UCSD-AML1 (cell line): ENCODE data around the gene PLA2G4B.

ENCODE experiments used
- DNase-seq: peaks from one replicate; lab custom pipeline; 2025; ENCODE audit not compliant: unreplicated experiment; lab: John Stamatoyannopoulos, UW

Gene PLA2G4B

DNA sequence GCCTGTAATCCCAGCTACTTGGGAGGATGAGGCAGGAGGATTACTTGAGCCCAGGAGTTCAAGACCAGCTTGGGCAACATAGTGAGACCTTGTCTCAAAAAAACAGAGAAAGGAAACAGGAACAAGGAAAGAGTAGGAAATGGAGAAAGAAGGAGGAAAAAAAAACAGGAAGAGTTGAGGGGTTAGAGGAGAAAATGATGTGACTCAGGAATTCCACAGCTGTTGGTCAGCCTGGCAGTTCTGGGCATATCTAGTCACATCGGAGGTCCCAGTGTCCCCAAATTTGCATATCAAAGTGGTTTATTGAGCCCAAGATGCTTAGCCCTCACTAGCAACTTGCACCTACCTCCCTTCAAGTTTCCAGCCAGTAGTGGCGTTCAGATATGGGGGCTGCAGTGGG, 29.5 kb upstream of the PLA2G4B start:
- no peak for DNase-seq

DNA sequence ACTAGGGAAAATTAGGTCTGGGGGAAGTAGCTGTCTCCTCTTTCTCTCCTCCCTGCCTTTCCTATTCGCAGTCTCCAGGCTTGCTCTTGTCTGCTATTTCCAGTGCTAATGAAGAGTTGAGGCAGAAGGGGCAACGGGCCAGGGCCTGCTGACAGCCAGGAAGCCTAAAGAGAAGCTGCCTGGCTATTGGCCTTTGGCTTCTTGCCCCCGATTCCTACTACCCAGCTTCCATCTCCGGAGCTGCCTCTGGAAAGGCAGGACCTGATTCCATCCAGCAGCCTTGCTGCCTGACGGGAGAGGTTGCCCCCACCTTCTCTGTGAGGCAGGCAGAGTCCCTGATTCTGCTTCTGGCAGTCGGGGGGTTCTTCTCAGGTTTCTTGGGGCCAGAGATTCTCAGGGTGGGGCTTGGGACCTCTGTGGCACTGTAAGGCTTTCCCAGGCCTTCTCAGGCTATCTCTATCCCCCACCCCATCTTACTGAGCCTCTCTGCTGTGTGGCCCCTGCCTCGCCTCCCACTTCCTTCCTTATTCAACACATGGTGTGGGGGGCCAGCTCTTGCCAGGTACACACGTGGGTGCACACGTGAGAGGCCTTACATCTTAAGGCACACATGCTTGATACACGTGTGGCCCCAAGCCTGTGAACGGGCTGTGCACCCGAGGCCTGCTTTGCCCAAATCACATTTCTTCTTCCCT, 29.0 kb upstream of the PLA2G4B start:
- DNase-seq: peak; percentile 43

DNA sequence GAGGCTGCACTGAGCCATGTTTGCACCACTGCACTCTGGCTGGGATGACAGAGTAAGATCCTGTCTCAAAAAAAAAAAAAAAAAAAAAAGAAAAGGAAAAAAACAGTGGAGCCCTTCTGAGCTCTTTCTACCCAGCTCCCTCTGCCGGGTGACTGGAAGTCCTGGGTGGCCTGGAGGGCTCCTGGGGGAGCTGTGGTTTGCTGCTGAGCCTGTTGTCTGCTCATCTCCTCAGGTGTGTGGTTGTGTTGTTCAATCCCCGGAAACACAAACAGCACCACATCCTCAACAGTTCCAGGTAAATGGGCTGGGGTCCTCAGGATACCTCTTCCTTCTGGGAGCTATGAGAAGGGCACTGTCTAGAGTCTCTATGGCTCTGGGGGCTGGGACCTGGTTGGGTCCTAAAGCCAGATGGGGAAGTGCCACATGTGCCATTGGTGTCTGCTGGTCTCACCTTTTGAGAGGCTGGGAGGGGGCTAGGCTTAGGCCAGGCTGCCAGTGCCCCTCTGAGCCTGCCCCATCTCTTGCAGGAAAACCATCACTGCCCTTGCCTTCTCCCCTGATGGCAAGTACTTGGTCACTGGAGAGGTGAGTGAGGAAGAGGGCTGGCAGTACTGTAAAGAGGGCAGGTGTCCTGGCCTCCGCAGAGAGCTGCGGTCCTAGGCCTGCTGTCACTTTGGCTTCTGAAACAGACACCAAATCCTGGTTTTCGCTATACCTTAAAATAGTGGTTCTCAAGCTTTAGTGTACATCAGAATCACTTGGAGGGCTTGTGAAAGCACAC, 27.8 kb upstream of the PLA2G4B start:
- DNase-seq: no peak

DNA sequence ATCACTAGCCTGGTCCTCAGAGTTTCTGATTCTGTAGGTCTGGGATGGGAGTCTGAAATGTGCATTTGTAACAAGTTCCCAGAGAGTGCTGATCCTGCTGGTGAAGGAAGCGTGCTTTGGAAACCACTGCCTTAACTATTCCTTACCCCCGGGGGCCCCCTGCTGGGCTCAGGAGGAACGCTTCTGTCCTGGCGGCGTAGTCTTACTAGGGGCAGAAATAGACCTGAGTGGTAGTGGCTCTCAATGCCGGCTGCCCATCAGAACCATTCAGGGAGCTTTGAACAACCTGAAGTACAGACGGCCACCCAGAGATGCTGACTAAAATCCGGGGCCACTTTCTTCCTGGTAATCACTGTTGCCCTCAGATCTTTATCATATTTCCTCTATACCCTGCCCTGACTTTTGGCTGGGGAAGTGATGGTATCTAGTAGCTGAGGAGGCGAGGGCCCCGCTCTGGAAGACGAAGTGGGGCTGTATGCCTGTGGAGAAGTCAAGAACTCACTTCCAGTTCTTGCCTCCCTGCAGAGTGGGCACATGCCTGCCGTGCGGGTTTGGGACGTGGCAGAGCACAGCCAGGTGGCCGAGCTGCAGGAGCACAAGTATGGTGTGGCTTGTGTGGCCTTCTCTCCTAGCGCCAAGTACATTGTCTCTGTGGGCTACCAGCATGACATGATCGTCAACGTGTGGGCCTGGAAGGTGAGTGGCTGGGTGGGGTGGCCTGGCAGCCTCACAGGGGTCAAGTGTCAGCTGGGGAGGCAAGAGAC, 27.0 kb upstream of the PLA2G4B start:
- DNase-seq: peak; percentile 82

DNA sequence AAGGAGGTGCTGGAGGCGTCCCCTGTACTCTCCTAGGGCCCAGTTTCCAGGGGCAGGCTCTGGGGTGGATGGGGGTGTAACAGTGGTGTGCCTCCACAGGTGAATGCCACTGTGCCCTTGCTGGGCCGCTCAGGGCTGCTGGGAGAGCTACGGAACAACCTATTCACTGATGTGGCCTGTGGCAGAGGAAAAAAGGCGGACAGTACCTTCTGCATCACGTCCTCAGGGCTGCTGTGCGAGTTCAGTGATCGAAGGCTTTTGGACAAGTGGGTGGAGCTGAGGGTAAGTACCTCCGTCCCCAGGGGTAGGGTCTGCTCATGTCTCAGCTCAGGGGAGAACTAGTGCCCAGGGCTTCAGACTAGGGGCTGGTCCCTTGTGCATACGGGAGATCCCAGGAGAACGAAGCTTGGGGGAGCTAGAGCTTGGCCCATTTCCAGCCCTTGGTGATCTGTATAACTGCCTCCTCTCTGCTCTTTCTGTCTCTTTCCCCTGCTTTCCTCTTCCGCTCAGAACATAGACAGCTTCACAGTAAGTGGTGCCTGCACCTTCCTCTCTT, 25.7 kb upstream of the PLA2G4B start:
- DNase-seq: no peak

DNA sequence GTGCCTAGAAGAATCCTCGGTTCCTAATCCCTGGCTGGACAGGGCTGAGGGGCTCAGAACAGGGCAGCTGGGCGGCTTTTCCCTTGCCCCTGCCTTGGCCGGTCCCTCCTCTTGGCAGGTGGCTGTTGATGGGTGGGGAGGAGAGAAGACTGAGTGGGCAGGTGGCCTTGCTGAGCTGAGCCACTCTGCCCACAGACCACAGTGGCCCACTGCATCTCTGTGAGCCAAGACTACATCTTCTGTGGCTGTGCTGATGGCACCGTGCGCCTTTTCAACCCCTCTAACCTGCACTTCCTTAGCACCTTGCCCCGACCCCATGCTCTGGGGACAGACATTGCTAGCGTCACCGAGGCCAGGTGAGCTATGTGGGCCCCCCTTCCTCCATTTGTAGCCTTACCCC, 25.2 kb upstream of the PLA2G4B start:
- DNase-seq: no peak

DNA sequence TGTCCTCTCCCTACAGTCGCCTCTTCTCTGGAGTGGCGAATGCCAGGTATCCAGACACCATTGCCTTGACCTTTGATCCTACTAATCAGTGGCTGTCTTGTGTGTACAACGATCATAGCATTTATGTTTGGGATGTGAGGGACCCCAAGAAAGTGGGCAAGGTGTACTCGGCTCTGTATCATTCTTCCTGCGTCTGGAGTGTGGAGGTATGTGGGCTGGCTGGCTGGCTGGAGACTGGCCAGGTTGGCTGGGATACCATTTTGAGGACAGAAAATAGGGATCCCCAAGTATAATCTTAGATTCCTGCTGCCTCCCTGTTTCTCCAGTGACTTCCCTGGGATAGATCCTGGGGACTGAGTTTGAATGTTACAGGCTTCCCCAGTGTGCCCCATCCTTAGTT, 24.1 kb upstream of the PLA2G4B start:
- no peak for DNase-seq

DNA sequence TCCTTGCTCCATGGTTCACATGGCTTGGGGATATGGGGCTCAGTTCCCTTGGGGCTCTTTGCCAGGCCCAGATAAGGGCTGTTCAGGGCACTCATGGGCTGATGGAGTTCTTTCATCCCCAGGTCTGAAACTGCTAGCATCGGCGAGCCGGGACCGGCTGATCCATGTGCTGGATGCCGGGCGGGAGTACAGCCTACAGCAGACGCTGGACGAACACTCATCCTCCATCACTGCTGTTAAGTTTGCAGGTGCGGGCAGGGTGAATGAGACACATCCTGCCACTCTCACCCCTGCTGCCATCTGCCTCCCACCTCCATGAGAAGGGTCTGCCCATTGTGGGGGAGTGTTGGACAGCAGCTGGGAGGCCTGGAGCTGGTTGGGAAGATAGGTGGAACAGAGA, 21.9 kb upstream of the PLA2G4B start:
- no peak for DNase-seq

DNA sequence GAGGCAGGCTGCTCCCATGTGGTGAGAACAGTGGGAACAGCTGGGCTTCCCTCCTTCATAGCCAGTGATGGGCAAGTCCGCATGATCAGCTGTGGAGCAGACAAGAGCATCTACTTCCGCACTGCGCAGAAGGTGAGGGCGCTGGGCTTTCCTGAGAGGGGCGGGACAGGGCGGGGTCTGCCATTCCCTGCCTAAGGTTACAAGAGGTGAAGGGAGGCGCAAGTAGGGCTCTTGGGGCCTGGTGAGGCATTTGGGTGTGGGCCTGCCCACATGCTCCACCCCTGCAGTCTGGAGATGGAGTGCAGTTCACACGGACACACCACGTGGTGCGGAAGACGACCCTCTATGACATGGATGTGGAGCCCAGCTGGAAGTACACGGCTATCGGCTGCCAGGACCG, 21.3 kb upstream of the PLA2G4B start:
- no peak for DNase-seq

DNA sequence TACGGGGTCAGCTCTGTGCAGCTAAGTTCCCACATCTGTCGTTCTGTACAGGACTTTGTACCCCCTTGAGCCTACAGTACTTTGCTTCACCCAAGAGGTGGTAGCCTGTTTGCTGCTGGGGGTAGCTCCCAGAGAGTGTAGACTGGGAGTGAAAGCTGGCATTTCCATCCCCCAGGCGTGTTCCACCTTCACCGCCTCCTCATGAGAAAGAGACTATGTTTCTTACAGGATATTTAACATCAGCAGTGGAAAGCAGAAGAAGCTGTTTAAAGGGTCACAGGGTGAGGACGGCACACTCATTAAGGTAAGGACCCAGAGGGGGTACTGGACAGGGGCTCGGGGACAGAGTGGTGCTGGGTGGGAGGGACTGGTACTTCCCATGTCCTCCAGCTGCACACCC, 20.9 kb upstream of the PLA2G4B start:
- DNase-seq: no peak

DNA sequence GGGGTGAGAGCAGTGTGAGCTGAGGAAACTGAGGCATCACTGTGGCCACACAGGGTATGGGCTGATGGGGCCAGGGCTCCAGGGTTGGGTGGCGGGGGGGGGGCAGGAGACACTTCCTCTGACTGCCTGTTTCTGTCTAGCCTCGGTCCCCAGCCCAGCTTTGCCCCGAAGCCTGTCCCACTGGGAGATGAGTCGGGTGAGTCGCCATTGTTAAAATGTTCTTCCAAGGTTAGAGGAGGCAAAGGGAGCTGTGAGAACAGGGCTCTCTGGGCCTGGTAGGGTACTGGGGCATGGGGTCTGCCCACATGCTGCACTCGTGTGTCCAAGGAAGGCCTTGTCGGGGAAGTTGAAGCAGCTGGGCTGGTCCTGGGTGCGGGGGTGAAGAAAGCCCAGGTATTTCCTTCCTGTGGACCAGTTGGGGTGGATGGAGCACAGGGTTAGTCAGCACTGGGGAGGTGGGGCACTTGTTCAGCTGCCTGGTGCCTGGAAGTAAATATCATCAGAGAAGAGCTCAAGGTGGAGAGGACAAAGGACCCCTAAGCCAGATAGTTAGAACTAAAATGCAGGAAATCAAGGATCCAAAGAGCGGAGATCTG, 19.1 kb upstream of the PLA2G4B start:
- no peak for DNase-seq

DNA sequence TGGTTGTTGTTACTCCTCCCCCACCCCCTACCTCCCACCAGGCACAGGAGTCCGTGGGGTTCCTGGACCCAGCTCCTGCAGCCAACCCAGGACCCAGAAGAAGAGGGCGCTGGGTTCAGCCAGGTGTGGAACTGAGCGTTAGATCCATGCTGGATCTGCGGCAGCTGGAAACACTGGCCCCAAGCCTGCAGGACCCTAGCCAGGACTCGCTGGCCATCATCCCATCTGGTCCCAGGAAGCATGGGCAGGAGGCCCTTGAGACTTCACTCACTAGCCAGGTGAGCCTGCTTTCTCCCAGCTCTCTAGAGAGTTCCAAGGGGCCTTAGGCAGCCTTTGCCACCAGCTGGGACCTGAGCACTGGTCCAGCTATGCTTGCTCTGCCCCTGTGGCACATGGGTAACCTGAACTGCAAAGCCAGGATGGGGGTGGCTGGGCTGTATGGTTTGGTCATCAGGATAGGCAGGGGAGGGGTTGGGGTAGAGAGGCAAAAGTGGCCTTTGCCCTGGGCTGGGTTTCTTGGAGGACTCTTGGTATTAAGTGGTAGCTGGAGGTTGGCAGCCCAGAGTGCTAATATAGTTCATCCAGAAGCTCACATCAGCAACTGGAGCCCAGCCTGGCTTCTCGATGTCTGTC, 17.7 kb upstream of the PLA2G4B start:
- DNase-seq: no peak

DNA sequence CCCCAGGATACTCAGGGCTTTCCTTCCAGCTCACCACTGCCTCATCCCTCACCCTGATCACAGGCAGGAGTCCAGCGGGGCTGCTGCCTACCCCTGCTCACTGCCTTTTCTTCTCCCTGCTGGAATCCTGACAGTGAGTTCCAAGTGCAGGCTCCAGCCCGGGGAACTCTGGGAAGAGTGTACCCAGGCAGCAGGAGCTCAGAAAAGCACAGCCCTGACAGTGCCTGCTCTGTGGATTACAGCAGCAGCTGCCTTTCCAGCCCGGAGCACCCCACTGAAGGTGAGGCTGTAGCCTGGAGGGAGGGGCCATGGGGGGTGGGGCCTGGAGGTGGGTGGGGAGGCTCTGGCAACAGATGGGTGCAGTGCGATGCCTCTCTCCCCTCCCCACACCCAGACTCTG, 16.8 kb upstream of the PLA2G4B start:
- DNase-seq: no peak

DNA sequence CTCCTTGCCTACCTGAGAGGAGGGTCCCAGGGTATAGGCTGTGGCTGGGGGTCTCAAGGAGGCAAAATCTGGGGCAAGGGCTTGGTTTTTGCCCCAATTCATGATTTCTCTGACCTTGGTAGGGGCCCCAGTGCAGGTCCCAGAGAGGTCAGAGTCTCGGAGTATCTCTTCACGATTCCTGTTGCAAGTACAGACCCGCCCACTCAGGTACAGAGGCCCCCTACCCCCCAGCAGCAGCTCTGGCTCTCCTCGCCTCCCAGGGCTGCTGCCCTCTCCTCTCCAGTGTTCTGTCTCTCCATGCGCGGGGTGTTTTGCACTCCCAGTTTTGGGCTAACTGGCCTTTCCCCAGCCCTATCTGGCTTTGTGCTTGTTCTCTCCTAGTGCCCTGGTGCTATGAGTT, 16.2 kb upstream of the PLA2G4B start:
- no peak for DNase-seq

DNA sequence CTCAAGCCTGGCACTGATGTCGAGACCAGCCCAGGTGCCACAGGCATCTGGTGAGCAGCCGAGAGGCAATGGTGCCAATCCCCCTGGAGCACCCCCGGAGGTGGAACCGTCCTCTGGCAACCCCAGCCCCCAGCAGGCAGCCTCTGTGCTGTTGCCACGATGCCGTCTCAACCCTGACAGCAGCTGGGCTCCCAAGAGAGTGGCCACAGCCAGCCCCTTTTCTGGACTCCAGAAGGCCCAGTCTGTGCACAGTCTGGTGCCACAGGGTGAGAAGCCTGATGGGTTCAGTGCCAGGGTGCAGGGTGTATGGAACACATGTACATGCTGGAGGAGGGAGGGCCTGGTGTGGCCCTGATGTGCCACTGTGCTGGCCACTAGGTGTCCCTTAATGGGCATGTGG, 15.7 kb upstream of the PLA2G4B start:
- no peak for DNase-seq

DNA sequence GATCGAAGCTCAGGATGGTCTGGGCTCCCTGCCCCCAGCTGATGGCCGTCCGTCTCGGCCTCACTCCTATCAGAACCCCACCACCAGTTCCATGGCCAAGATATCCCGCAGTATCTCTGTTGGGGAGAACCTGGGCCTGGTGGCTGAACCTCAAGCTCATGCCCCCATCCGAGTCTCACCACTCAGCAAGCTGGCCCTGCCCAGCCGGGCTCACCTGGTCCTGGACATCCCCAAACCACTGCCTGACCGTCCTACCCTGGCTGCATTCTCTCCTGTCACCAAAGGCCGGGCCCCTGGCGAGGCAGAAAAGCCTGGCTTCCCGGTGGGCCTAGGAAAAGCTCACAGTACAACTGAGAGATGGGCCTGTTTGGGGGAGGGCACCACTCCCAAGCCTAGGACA, 15.1 kb upstream of the PLA2G4B start:
- no peak for DNase-seq

DNA sequence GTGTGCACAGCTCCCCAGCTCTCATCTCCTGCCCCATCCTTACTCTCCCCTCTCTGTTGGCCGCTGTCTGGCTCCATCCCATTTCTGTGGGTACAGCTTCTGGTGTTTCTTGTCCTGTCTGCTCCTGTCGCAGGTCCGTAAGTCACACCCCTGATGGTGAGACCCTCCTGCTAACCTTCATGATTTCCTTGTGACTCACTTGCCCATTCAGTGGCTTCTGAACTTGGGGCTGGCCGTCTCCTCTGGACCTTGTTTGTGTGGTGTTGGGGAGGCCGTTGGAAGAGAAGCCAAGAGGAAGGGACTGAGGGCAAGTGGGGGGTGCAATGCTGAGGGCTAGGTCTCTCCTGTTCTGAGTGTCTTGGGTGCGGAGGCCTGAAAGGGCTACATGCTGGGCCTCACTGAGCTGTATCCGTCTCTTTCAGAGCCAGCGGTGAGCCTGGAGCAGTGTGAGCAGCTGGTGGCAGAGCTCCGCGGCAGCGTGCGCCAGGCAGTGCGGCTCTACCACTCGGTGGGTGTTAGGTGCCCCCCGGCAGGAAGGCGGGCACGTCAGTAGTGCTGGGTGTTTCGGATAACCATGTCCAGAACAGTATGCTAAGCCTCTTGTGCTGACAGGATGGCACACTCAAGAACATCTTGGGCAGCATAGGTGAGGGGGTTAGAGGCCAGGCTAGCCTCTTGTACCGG, 14.4 kb upstream of the PLA2G4B start:
- DNase-seq: no peak

DNA sequence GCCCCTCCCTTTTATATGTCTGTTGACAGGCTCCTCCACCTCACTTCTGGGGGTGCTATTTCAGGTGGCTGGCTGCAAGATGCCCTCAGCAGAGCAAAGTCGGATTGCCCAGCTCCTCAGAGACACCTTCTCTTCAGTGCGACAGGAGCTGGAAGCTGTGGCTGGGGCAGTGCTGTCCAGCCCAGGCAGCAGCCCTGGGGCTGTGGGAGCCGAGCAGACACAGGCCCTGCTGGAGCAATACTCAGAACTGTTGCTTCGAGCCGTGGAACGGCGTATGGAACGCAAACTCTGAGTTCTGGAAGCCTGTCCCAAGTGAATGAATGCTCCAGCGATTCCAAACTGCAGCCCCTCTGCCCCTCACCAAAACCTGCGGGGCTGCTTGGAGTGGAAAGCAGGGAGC, 13.5 kb upstream of the PLA2G4B start:
- DNase-seq: no peak

DNA sequence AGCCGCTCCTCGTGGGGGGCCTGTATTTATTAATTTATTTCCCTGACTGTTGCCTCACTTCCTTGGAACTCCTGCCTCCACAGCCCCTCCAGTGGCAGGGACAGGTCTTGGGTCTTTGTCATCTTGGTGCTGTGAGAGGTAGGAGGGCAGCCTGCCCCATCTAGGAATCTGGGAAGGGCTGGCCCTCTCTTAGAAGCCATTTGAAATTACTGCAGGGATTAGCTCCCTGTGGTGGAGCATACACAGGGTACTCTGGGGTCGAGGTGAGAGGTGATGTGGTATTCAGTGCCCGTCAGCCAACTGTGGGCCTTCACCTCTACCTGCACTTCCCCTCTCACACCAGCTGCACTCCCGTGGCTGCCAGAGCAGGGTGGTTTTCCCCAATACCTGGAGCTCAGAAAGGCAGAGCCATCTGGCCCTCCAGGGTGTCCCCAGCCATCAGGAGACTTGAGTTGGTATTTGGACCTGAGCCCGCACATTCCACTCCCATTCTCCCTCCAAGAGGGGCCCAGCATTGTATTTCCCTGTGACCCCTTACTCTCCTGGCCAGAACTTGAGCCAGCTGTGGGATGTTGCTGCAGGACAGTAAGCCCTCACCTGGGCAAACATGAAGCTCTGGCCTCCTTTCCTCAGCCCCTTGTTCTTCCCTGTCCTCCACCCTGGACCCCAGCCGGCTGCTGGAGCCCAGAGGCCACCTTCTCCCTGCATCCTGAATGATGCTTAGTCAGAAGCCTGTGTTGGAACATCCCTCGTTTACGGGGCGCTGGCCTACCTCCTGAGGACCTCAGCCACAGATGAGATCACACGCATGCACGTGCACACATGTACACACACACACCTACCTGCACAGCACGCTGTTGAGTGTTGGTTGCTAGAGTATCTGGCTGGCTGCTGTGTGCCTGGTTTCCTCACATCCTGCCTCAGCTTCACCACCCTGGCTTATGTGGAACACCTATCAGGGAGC, 12.8 kb upstream of the PLA2G4B start:
- no peak for DNase-seq
